ENCODE measurements around the gene TNP1. TPM values are rescaled to one million over a fixed set of nuclear protein-coding genes. Genes with fewer than 3 reads are reported as not detected.
A peak's percentile ranks its signal among the peaks of the same experiment; 100 is the strongest.

TNP1 gene
- total RNA-seq, 4 donors from 2014 or later = not detected

DNA sequence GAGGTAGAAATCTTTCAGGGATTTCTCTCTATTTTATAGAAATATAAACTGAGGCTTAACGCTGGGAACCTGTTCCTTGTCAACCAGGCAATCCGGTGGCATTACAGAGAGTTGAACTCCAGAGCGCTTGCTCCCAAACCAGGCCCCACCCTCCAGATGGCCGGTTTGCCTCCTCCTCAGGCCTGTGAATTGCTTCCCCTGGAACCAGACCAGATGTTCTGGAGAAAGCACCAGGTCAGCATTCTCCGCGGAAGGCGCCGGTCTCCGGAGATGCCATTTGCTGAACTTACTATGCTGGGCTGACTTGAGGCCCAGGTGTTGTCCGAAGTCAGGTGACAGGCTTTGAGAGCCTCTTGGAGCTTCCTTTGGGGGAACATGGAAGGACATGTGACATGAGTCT lies 17.2 kb downstream of the TNP1 start:
- H3K27ac ChIP-seq = no peak overlapping the region
- peaks cover 7% of the 10 kb centered on the region for H3K4me1 ChIP-seq
- TF ChIP-seq POLR2AphosphoS5 (IDR thresholded peaks at IDR 0.05) (no peak), POLR2A (IDR thresholded peaks at IDR 0.05) (no peak), EP300 (IDR thresholded peaks at IDR 0.05) (no peak)
- TF ChIP-seq, protein P1, sequence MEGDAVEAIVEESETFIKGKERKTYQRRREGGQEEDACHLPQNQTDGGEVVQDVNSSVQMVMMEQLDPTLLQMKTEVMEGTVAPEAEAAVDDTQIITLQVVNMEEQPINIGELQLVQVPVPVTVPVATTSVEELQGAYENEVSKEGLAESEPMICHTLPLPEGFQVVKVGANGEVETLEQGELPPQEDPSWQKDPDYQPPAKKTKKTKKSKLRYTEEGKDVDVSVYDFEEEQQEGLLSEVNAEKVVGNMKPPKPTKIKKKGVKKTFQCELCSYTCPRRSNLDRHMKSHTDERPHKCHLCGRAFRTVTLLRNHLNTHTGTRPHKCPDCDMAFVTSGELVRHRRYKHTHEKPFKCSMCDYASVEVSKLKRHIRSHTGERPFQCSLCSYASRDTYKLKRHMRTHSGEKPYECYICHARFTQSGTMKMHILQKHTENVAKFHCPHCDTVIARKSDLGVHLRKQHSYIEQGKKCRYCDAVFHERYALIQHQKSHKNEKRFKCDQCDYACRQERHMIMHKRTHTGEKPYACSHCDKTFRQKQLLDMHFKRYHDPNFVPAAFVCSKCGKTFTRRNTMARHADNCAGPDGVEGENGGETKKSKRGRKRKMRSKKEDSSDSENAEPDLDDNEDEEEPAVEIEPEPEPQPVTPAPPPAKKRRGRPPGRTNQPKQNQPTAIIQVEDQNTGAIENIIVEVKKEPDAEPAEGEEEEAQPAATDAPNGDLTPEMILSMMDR (IDR thresholded peaks at IDR 0.05) = no peak
- H3K27me3 ChIP-seq = peaks cover 3% of the 10 kb centered on the region
- 92% methylated on average over 9 of the region's 10 CpGs for WGBS
- no peaks in the 10 kb centered on the region for H3K9me3 ChIP-seq
- H3K4me3 ChIP-seq = no peak overlapping the region
- DNase-seq (ENCODE audit: low spot score in 2 of 2) = peak in 1 of 2 donors; percentile 71
- no peaks in the 10 kb centered on the region for H3K36me3 ChIP-seq

DNA sequence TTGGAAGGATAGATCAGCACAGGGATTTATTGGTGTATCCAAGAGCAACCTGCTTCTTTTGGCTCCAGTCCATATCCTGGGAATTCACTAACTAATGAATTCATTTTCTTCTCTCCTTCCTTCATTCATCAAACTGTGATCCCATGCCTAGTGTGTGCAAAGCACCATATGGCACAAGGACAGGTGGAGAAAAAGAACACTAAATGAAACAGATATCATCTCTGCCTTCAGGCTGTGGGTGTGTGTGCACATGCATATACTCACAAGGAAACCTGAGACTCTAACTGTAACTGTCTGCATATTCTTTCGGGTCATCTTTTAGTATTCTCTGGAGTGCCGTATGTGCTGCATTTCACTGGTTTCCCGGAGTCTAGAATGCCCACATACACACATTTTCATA lies 20.2 kb downstream of the TNP1 start:
- Histone ChIP-seq H3K4me1 (peaks cover 7% of the 10 kb centered on the region), H3K27ac (no peak overlapping the region), H3K9me3 (no peaks in the 10 kb centered on the region), H3K4me3 (no peak overlapping the region), H3K36me3 (no peaks in the 10 kb centered on the region), H3K27me3 (peaks cover 3% of the 10 kb centered on the region)
- no peak for DNase-seq (ENCODE audit: low spot score in 2 of 2)
- TF ChIP-seq, protein P1 (IDR thresholded peaks at IDR 0.05) = no peak
- TF ChIP-seq POLR2AphosphoS5 (IDR thresholded peaks at IDR 0.05) (no peak), EP300 (IDR thresholded peaks at IDR 0.05) (no peak), POLR2A (IDR thresholded peaks at IDR 0.05) (no peak)
- 65% methylated on average over 3 of the region's 3 CpGs for WGBS

DNA sequence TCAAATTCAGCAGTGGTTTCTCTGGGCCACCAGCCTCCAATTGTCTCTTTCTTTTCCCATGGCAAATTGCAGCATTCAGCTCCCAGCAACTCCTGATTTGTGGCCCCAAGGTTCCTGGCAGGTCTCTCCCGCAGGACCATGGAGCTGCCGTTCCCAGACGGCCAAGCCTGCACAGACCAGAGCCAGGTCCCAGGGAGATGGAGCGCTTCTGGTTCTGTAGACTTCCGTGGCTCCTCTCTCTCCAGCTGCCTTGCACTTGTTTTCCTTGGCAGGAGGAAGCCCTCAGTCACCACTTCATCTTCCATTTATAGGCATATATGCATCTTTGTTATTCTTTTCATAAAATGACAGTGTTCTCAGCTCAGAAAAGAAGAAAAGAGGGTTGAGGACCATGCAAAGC lies 21.7 kb downstream of the TNP1 start:
- H3K36me3 ChIP-seq = no peaks in the 10 kb centered on the region
- TF ChIP-seq, protein P1 (IDR thresholded peaks at IDR 0.05) = no peak
- TF ChIP-seq POLR2AphosphoS5 (IDR thresholded peaks at IDR 0.05) (no peak), EP300 (IDR thresholded peaks at IDR 0.05) (no peak), POLR2A (IDR thresholded peaks at IDR 0.05) (no peak)
- no peak for DNase-seq (ENCODE audit: low spot score in 2 of 2)
- H3K9me3 ChIP-seq = no peaks in the 10 kb centered on the region
- WGBS = 71% methylated on average over 5 of the region's 5 CpGs
- H3K27me3 ChIP-seq = peaks cover 3% of the 10 kb centered on the region
- H3K4me3 ChIP-seq = no peak overlapping the region
- H3K4me1 ChIP-seq = peaks cover 7% of the 10 kb centered on the region
- no peak overlapping the region for H3K27ac ChIP-seq

DNA sequence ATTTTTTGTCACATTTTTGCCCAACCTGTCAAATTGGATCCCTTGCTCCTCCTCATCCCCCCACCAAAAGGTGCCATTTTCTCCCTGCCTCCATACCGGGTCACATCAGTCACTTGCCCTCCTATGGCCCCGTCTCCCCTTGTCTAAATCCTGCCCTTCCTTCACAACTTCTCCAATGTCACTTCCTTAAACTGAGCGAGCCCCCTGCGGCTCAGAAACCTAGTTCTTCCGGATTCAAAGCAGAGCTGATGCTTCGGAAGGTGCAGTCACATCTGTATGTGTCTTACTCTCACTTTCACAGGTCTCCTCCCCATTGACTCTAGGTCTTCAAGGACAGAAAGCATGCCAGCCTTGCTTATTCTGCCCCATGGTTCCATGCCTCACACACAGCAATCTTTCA lies 22.1 kb downstream of the TNP1 start:
- Histone ChIP-seq H3K4me1 (peaks cover 7% of the 10 kb centered on the region), H3K27ac (no peak overlapping the region), H3K9me3 (no peaks in the 10 kb centered on the region), H3K4me3 (no peak overlapping the region), H3K27me3 (peaks cover 2% of the 10 kb centered on the region), H3K36me3 (no peaks in the 10 kb centered on the region)
- no peak for TF ChIP-seq POLR2AphosphoS5 (IDR thresholded peaks at IDR 0.05)
- TF ChIP-seq, protein P1 (IDR thresholded peaks at IDR 0.05) = no peak
- no peak for TF ChIP-seq EP300 (IDR thresholded peaks at IDR 0.05)
- no peak for TF ChIP-seq POLR2A (IDR thresholded peaks at IDR 0.05)
- WGBS = 90% methylated on average over 6 of the region's 6 CpGs
- DNase-seq (ENCODE audit: low spot score in 2 of 2) = no peak

DNA sequence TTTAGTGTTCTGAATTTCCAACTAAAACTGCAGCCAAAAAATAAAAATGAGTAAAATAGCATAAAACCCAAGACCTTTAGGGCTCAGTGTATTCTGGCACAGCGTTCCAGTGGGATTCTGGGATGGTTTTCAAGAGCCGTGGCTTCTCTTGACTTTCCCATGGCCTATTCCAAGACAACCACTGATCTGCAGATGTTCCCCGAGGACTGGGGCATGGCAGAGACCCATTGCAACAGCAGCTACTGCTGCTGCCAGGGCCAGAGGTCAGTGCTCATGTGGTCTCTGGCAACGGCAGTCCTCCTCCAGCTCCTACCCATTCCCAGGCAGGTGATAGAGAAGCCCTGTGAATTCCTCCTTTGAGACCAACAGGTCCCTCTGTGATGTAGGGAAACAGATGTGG lies 26.8 kb downstream of the TNP1 start:
- Histone ChIP-seq H3K4me1 (peaks cover 9% of the 10 kb centered on the region), H3K9me3 (no peaks in the 10 kb centered on the region), H3K27ac (no peak overlapping the region), H3K36me3 (no peaks in the 10 kb centered on the region), H3K4me3 (no peak overlapping the region), H3K27me3 (no peaks in the 10 kb centered on the region)
- DNase-seq (ENCODE audit: low spot score in 2 of 2) = no peak
- 68% methylated on average over 4 of the region's 4 CpGs for WGBS
- TF ChIP-seq POLR2A (IDR thresholded peaks at IDR 0.05) (no peak), POLR2AphosphoS5 (IDR thresholded peaks at IDR 0.05) (no peak), EP300 (IDR thresholded peaks at IDR 0.05) (no peak)
- TF ChIP-seq, protein P1 (IDR thresholded peaks at IDR 0.05) = no peak

All from suprapubic skin (tissue), 4 donors.